Measurements from ENCODE around the gene NUDT14. TPM values are rescaled to one million over a fixed set of nuclear protein-coding genes. Genes with fewer than 3 reads are reported as not detected.

Gene NUDT14
- total and polyA plus RNA-seq, 2 of the 4 experiments (the other 2 are of a cell fraction), result 5.6 to 9.3 TPM

Small RNAs within 50 kb of the gene (microRNA-seq; reads per million reads assigned to microRNA genes)
- gene MIR6765 (ENCODE audit: insufficient read depth in 1 of 2, insufficient read length in 1 of 2, unreplicated experiment in 1 of 2), result 0 reads per million in 2 experiments

Small RNAs within 50 kb of the gene (small RNA-seq; reads per million reads assigned to genes)
- 0 reads per million in 5 experiments for gene MIR6765

Other genes starting within 250 kb of the NUDT14 start
- gene AHNAK2, start 202.9 kb downstream of the NUDT14 start, total RNA-seq (2012; rRNA removed), result 6.7 and 7.9 TPM in 2 replicates
- 2.5 and 2.6 TPM in 2 replicates for gene AHNAK2, start 202.9 kb downstream of the NUDT14 start, polyA plus RNA-seq (2012; rRNA removed)
- 2.2 and 2.7 TPM in 2 replicates for gene CLBA1, start 195.5 kb downstream of the NUDT14 start, total RNA-seq (2012; rRNA removed)
- 5.2 and 6.2 TPM in 2 replicates for gene CLBA1, start 195.5 kb downstream of the NUDT14 start, polyA plus RNA-seq (2012; rRNA removed)
- gene CDCA4, start 160.2 kb downstream of the NUDT14 start, total RNA-seq (2012; rRNA removed), result 17.7 and 19.7 TPM in 2 replicates
- gene CDCA4, start 160.2 kb downstream of the NUDT14 start, polyA plus RNA-seq (2012; rRNA removed), result 18.6 and 21.4 TPM in 2 replicates
- under 0.01 TPM in 2 replicates for gene GPR132, start 115.9 kb downstream of the NUDT14 start, total RNA-seq (2012; rRNA removed)
- gene GPR132, start 115.9 kb downstream of the NUDT14 start, polyA plus RNA-seq (2012; rRNA removed), result 0.10 and 0.19 TPM in 2 replicates
- 0.18 and 0.28 TPM in 2 replicates for gene JAG2, start 12.5 kb downstream of the NUDT14 start, total RNA-seq (2012; rRNA removed)
- 0.20 and 0.58 TPM in 2 replicates for gene JAG2, start 12.5 kb downstream of the NUDT14 start, polyA plus RNA-seq (2012; rRNA removed)
- 31.4 and 43.9 TPM in 2 replicates for gene BTBD6, start 67.2 kb upstream of the NUDT14 start, total RNA-seq (2012; rRNA removed)
- 33.9 and 37.4 TPM in 2 replicates for gene BTBD6, start 67.2 kb upstream of the NUDT14 start, polyA plus RNA-seq (2012; rRNA removed)
- gene BRF1, start 119.7 kb upstream of the NUDT14 start, total RNA-seq (2012; rRNA removed), result 12.4 and 13.3 TPM in 2 replicates
- 16.4 and 16.7 TPM in 2 replicates for gene BRF1, start 119.7 kb upstream of the NUDT14 start, polyA plus RNA-seq (2012; rRNA removed)
- 15.3 and 15.6 TPM in 2 replicates for gene PACS2, start 133.4 kb upstream of the NUDT14 start, total RNA-seq (2012; rRNA removed)
- 32.2 and 35.1 TPM in 2 replicates for gene PACS2, start 133.4 kb upstream of the NUDT14 start, polyA plus RNA-seq (2012; rRNA removed)
- gene TEX22, start 217.2 kb upstream of the NUDT14 start, total RNA-seq (2012; rRNA removed), result under 0.01 and 0.18 TPM in 2 replicates
- gene TEX22, start 217.2 kb upstream of the NUDT14 start, polyA plus RNA-seq (2012; rRNA removed), result 0.10 and 0.11 TPM in 2 replicates
- gene MTA1, start 238.5 kb upstream of the NUDT14 start, total RNA-seq (2012; rRNA removed), result 19.4 and 21.5 TPM in 2 replicates
- 61.6 and 74.5 TPM in 2 replicates for gene MTA1, start 238.5 kb upstream of the NUDT14 start, polyA plus RNA-seq (2012; rRNA removed)